ENCODE measurements around the gene RBBP8NL.

The RBBP8NL gene

GRCh38 chr20:62453186-62453808, 26.0 kb upstream of the RBBP8NL start:
- no peak overlapping the region for H3K27ac Mint-ChIP-seq
- no peaks in the 10 kb centered on the region for H3K4me1 Mint-ChIP-seq
- no peaks in the 10 kb centered on the region for H3K36me3 Mint-ChIP-seq (ENCODE audit: low read depth)
- no peak for ATAC-seq
- no peak for DNase-seq
- H3K9me3 Mint-ChIP-seq, result no peaks in the 10 kb centered on the region
- peaks cover 4% of the 10 kb centered on the region for H3K27me3 Mint-ChIP-seq
- H3K4me3 Mint-ChIP-seq, result no peak overlapping the region

DNA sequence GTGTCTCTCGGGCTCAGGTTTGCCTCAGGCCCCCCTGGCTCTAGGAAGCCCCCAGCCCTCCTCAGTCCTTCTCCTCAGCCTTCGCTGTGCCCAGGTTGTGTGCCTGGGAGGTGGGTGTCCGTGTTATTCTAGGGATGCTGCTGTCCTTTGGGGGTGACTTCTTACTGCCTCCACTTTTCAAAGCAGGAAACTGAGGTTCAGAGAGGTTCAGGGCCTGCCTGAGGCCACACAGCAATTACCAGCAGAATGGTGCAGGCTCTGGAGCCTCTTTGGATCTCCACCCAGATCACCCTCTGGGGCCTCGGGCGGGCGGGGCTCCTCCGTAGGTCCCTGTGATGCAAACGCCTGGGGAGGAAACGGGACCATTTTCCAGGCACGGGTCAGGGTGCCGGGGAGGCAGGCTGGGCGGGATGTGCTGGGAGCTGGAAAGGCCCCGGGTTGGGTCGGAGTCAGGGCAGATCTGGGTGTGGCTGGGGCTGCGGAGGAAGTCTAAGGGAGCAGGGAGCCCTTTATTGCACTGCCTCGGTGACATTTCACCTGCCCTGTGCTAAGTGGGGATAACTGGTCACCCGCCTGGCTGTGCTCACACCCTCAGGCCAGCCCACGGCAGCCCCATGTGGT, 25.2 kb upstream of the RBBP8NL start:
- peaks cover 6% of the 10 kb centered on the region for H3K27me3 Mint-ChIP-seq
- ATAC-seq (no peak), DNase-seq (no peak)
- no peaks in the 10 kb centered on the region for H3K4me1 Mint-ChIP-seq
- no peaks in the 10 kb centered on the region for H3K36me3 Mint-ChIP-seq (ENCODE audit: low read depth)
- no peaks in the 10 kb centered on the region for H3K9me3 Mint-ChIP-seq
- no peak overlapping the region for H3K4me3 Mint-ChIP-seq
- H3K27ac Mint-ChIP-seq, result no peak overlapping the region

DNA sequence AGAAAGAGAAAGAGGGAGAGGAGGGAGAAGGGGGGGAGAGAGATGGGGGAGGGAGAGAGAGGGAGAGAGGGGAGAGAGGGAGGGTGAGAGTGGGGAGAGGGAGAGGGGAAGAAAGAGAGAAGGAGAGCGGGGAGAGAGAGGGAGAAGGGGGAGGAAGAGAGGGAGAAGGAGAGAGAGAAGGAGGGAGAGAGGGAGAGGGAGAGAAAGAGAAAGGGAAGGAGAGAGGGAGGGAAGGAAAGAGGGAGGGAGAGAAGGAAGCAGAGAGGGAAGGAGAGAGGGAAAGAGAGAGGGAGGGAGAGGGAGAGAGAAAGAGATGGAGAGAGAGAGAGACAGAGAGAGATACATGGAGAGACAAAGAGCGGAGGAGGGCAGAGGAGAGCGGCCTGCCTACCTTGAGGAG, 24.6 kb upstream of the RBBP8NL start:
- no peaks in the 10 kb centered on the region for H3K36me3 Mint-ChIP-seq (ENCODE audit: low read depth)
- peaks cover 7% of the 10 kb centered on the region for H3K27me3 Mint-ChIP-seq
- H3K27ac Mint-ChIP-seq, result no peak overlapping the region
- no peaks in the 10 kb centered on the region for H3K9me3 Mint-ChIP-seq
- ATAC-seq (no peak), DNase-seq (no peak)
- no peak overlapping the region for H3K4me3 Mint-ChIP-seq
- H3K4me1 Mint-ChIP-seq, result no peaks in the 10 kb centered on the region

DNA sequence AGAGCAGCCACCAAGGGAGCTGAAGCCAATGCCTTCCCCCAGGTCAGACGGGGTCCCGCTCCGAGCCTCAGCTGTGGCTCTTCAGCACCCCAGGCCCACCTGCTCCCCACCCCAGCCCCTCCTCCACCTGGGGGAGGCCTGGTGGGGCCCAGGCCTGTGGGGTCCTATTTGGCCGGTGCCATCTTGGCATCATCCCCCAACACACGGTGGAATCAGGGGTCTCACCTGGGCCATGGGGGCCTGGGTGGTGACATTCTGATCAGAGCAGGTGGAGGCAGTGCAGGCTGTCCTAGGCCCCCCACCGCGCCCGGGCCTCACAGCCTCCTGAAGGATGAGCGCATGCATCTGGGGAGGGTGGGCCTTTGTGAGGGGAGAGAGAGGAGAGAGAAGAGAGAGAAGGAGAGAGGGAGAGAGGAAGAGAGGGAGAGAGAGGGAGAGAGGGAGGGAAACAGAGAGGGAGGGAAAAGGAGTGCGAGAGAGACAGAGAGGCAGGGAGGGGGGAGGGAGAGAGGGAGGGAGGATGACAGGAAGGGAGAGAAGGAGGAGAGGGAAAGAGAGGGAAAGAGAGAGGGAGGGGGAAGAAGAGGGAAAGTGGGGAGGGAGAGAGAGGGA, 23.9 kb upstream of the RBBP8NL start:
- peaks cover 7% of the 10 kb centered on the region for H3K27me3 Mint-ChIP-seq
- no peak overlapping the region for H3K4me3 Mint-ChIP-seq
- no peaks in the 10 kb centered on the region for H3K36me3 Mint-ChIP-seq (ENCODE audit: low read depth)
- DNase-seq (no peak), ATAC-seq (no peak)
- no peaks in the 10 kb centered on the region for H3K9me3 Mint-ChIP-seq
- H3K4me1 Mint-ChIP-seq, result no peaks in the 10 kb centered on the region
- H3K27ac Mint-ChIP-seq, result no peak overlapping the region

- H3K36me3 Mint-ChIP-seq (ENCODE audit: low read depth), result no peaks in the 10 kb centered on the region
- ATAC-seq (no peak), DNase-seq (no peak)
- no peak overlapping the region for H3K4me3 Mint-ChIP-seq
- H3K4me1 Mint-ChIP-seq, result no peaks in the 10 kb centered on the region
- H3K27me3 Mint-ChIP-seq, result peaks cover 5% of the 10 kb centered on the region
- H3K27ac Mint-ChIP-seq, result no peak overlapping the region
- no peaks in the 10 kb centered on the region for H3K9me3 Mint-ChIP-seq
These were observed 22.8 kb upstream of the RBBP8NL start for GRCh38 chr20:62449951-62450691.

- no peak overlapping the region for H3K27ac Mint-ChIP-seq
- H3K27me3 Mint-ChIP-seq, result peaks cover 5% of the 10 kb centered on the region
- ATAC-seq, result no peak
- H3K9me3 Mint-ChIP-seq, result no peaks in the 10 kb centered on the region
- no peak for DNase-seq
- H3K4me1 Mint-ChIP-seq, result no peaks in the 10 kb centered on the region
- no peak overlapping the region for H3K4me3 Mint-ChIP-seq
- H3K36me3 Mint-ChIP-seq (ENCODE audit: low read depth), result no peaks in the 10 kb centered on the region
These were observed 21.4 kb upstream of the RBBP8NL start for GRCh38 chr20:62448788-62449187.

GRCh38 chr20:62448038-62448437, 20.7 kb upstream of the RBBP8NL start:
- H3K4me3 Mint-ChIP-seq, result no peak overlapping the region
- DNase-seq, result no peak
- H3K4me1 Mint-ChIP-seq, result no peaks in the 10 kb centered on the region
- no peak overlapping the region for H3K27ac Mint-ChIP-seq
- H3K36me3 Mint-ChIP-seq (ENCODE audit: low read depth), result no peaks in the 10 kb centered on the region
- peaks cover 5% of the 10 kb centered on the region for H3K27me3 Mint-ChIP-seq
- ATAC-seq, result no peak
- H3K9me3 Mint-ChIP-seq, result no peaks in the 10 kb centered on the region

DNA sequence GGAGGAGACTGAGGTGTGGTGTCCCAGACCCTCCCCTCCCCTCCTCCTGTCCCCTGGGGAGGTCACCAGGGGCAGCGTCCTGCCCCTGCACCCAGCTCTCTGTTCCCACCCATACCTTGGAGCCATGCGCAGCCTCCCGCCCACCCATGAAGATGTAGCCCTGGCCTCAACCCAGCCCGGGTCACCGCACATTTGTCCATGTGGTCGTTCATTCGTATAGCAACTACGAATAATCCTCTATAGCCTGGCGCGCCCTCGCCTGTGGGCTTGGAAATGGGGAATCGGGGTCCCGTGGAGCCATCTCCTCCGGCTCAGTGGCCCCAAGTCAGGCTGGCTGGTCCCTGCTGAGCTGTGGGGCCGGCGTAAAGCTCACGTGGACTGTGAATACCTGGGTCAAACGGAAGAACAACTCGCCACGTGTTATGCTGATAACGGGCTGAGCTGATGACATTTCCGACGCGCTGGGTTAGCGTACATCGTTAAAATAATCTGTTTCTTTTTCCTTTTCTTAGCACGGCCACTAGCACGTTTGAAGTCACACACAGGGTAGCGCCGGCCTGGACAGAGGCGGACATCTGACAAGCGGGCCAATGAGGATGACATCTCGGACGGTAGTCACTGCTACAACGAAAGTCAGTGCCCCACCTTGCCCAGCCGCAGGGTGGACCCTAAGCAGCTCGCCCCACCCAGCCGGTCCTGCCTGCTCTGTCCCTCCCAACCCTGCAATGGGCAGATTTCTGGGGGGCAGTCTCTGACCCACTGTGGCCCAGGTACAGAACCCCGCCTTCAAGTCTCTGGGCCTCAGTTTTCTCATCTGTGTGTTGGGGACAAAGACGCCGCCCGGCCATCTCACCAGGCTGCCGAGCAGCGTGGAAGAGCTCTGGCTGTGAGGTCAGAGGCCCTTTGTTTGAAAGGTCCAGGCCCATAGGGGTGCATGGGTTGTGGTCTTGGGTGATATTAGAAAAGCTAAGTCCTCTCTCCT, 19.8 kb upstream of the RBBP8NL start:
- no peak for DNase-seq
- ATAC-seq, result no peak
- Mint-ChIP-seq H3K27me3 (peaks cover 5% of the 10 kb centered on the region), H3K4me1 (no peaks in the 10 kb centered on the region), H3K4me3 (no peak overlapping the region), H3K27ac (no peak overlapping the region), H3K9me3 (no peaks in the 10 kb centered on the region), H3K36me3 (ENCODE audit: low read depth) (no peaks in the 10 kb centered on the region)

GRCh38 chr20:62446481-62446880, 19.1 kb upstream of the RBBP8NL start:
- no peak for DNase-seq
- H3K27me3 Mint-ChIP-seq, result peaks cover 5% of the 10 kb centered on the region
- no peak for ATAC-seq
- H3K4me1 Mint-ChIP-seq, result no peaks in the 10 kb centered on the region
- no peaks in the 10 kb centered on the region for H3K9me3 Mint-ChIP-seq
- H3K36me3 Mint-ChIP-seq (ENCODE audit: low read depth), result no peaks in the 10 kb centered on the region
- no peak overlapping the region for H3K4me3 Mint-ChIP-seq
- H3K27ac Mint-ChIP-seq, result no peak overlapping the region

DNA sequence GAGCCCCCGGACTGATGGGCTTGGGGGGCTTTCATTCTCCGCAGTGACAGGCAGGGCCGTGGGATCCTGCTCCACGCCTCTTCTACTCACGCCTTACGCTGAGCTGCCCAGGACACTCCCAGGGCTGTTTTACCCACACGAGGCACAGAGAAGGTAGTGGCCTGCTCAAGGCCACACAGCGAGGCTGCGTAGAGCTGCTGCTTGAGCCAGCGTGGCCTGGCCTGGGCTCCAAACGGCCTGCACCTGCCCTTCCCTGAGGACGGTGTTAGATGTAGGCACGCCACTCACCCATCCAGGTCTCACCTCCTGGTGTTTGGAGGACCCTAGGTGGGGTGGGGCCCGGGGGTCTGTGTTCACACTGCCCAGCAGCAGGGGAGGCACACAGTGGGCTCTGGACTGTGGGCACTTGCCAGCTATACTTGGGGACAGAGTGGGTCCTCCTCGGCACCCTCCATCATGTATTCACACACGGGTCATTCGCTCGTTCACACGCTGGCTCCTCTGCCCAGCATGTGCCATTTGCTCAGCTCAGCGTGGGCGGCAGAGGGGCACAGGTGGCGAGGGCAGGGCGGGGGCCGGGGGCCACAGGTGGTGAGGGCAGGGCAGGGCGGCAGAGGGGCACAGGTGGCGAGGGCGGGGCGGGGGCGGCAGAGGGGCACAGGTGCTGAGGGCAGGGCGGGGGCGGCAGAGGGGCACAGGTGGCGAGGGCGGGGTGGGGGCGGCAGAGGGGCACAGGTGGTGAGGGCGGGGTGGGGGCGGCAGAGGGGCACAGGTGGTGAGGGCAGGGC, 18.4 kb upstream of the RBBP8NL start:
- H3K4me3 Mint-ChIP-seq, result no peak overlapping the region
- H3K4me1 Mint-ChIP-seq, result no peaks in the 10 kb centered on the region
- no peak for ATAC-seq
- no peak for DNase-seq
- H3K9me3 Mint-ChIP-seq, result no peaks in the 10 kb centered on the region
- peaks cover 5% of the 10 kb centered on the region for H3K27me3 Mint-ChIP-seq
- no peaks in the 10 kb centered on the region for H3K36me3 Mint-ChIP-seq (ENCODE audit: low read depth)
- no peak overlapping the region for H3K27ac Mint-ChIP-seq

DNA sequence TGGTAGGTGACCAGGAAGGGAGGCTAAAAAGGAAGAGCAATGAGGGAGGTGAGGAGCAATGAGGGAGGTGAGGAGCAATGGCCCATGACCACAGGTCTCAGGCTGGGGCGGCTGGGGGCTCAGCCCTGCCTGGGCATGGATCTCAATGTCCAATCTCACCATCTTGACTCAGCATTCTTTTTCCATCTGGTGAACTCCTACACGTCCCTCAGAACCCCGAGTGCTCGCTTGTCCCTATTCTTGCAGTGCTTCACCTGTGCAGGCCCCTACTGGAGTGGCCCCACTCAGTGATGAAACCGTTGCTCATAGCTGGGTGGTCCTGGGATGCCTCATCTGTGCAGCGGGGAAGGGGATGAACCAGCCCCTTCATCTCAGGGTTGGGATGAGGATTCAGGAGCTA, 16.9 kb upstream of the RBBP8NL start:
- H3K4me1 Mint-ChIP-seq, result no peaks in the 10 kb centered on the region
- DNase-seq (no peak), ATAC-seq (no peak)
- H3K36me3 Mint-ChIP-seq (ENCODE audit: low read depth), result no peaks in the 10 kb centered on the region
- H3K4me3 Mint-ChIP-seq, result no peak overlapping the region
- no peaks in the 10 kb centered on the region for H3K9me3 Mint-ChIP-seq
- H3K27me3 Mint-ChIP-seq, result peaks cover 5% of the 10 kb centered on the region
- no peak overlapping the region for H3K27ac Mint-ChIP-seq

GRCh38 chr20:62441987-62442539, 14.7 kb upstream of the RBBP8NL start:
- Mint-ChIP-seq H3K4me3 (no peak overlapping the region), H3K36me3 (ENCODE audit: low read depth) (no peaks in the 10 kb centered on the region), H3K27me3 (peaks cover 4% of the 10 kb centered on the region), H3K4me1 (no peaks in the 10 kb centered on the region), H3K9me3 (no peaks in the 10 kb centered on the region), H3K27ac (no peak overlapping the region)
- no peak for ATAC-seq
- no peak for DNase-seq

DNA sequence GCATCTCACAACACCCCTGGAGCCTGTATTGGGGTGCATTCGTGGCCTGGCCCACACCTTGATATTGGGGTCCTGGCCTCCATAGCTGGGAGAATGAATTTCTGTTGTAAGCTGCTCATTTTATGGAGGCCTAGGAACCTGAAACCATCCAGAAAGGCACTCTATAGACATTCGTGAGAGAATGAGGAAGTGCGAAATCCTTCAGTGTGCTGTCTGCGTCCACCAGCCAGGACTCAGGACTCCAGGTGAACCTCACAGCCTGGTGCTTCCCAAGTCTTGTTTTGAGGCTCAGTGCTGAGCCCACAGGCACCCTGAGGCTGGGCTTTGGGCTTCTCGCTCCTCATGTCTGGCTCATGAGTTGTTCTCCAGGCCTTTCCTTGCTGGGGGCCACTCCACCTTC, 11.9 kb upstream of the RBBP8NL start:
- Mint-ChIP-seq H3K27ac (no peak overlapping the region), H3K4me1 (no peaks in the 10 kb centered on the region), H3K36me3 (ENCODE audit: low read depth) (no peaks in the 10 kb centered on the region), H3K9me3 (no peaks in the 10 kb centered on the region), H3K4me3 (no peak overlapping the region), H3K27me3 (peaks cover 22% of the 10 kb centered on the region)
- ATAC-seq, result no peak
- no peak for DNase-seq
